ENCODE measurements around the gene OTX1. TPM values are rescaled to one million over a fixed set of nuclear protein-coding genes. Genes with fewer than 3 reads are reported as not detected.

Gene OTX1
- total and polyA plus RNA-seq, 10 of the 15 experiments (the other 5 are each of a cell fraction or from before 2014, with no cell fraction given) = 0.04 to 0.67 (median 0.23) TPM; not detected in 2

- H3K27ac ChIP-seq (ENCODE audit: control insufficient read depth, insufficient read depth) = no peak overlapping the region
- FAIRE-seq (no peak), DNase-seq (ENCODE audit: low read depth, low spot score) (no peak), ATAC-seq (no peak)
- H3K36me3 ChIP-seq (ENCODE audit: control insufficient read depth in 2 of 2, insufficient read depth in 2 of 2, low read length in 1 of 2) = no peaks in the 10 kb centered on the region
- no peaks in the 10 kb centered on the region for H3K79me2 ChIP-seq (ENCODE audit: control insufficient read depth, insufficient read depth, low read length)
- in situ Hi-C loops (cut with MboI) = no loop called here
- H3K4me2 ChIP-seq (ENCODE audit: control insufficient read depth, insufficient read depth) = no peak overlapping the region
- no peak overlapping the region for H2AFZ ChIP-seq (ENCODE audit: control insufficient read depth, low read depth, low read length)
- H3K27me3 ChIP-seq (replicated peaks in 1 of 2; ENCODE audit: control insufficient read depth in 2 of 2, insufficient read depth in 2 of 2, low read length in 1 of 2) = peaks cover 0 to 13% of the 10 kb centered on the region in 2 experiments; a peak in 3 of 4 replicates
- H3K9ac ChIP-seq (ENCODE audit: control insufficient read depth, insufficient read depth, low read length) = no peak overlapping the region
- BruUV-seq (replicated peaks) = no TSS peak
- 97% methylated on average over 32 of the region's 36 CpGs for WGBS (ENCODE audit: insufficient coverage, insufficient replicate concordance, low lambda C conversion rate, missing lambda C conversion rate)
- RAD21 ChIA-PET (ENCODE audit: unreplicated experiment) = interaction anchor here (0.5 kb wide), 1 partner anchor 25 kb away, joined by 6 read pairs; no protein-coding TSS in a partner anchor
- POLR2A ChIA-PET = interaction anchor here (0.6 to 1.0 kb wide), 5 partner anchors 35 to 787 kb away, joined by 3 to 7 read pairs (median 3); no protein-coding TSS in a partner anchor
- H4K20me1 ChIP-seq (ENCODE audit: control insufficient read depth, insufficient read depth) = no peaks in the 10 kb centered on the region
- H3K4me1 ChIP-seq (ENCODE audit: control insufficient read depth, insufficient read depth, low read length) = peaks cover 8% of the 10 kb centered on the region
- no peaks in the 10 kb centered on the region; the same call in 2 of the 3 replicates for H3K9me3 ChIP-seq (replicated peaks; ENCODE audit: control insufficient read depth, insufficient read depth, low read length)
- intact Hi-C loops (cut with micrococcal nuclease; ENCODE audit: unreplicated experiment) = no loop called here
- no peak overlapping the region for H3K4me3 ChIP-seq
- CTCF ChIA-PET = interaction anchor here (1.1 kb wide), 1 partner anchor 13 kb away, joined by 3 read pairs; no protein-coding TSS in a partner anchor
- SMC1A ChIA-PET (ENCODE audit: uncharacterized antibody, unreplicated experiment) = interaction anchor here (0.7 kb wide), 1 partner anchor 153 kb away, joined by 5 read pairs; no protein-coding TSS in a partner anchor
- no peak for TF ChIP-seq FOXK2 (IDR thresholded peaks at IDR 0.05)
- no peak for TF ChIP-seq YBX1 (IDR thresholded peaks at IDR 0.05)
- no peak for TF ChIP-seq ZBTB4 (CRISPR knock-in tag; IDR thresholded peaks at IDR 0.05)
- TF ChIP-seq HSF1 (IDR thresholded peaks at IDR 0.05; ENCODE audit: low read depth, low read length) = no peak
- TF ChIP-seq, protein P1, sequence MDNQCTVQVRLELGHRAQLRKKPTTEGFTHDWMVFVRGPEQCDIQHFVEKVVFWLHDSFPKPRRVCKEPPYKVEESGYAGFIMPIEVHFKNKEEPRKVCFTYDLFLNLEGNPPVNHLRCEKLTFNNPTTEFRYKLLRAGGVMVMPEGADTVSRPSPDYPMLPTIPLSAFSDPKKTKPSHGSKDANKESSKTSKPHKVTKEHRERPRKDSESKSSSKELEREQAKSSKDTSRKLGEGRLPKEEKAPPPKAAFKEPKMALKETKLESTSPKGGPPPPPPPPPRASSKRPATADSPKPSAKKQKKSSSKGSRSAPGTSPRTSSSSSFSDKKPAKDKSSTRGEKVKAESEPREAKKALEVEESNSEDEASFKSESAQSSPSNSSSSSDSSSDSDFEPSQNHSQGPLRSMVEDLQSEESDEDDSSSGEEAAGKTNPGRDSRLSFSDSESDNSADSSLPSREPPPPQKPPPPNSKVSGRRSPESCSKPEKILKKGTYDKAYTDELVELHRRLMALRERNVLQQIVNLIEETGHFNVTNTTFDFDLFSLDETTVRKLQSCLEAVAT (IDR thresholded peaks at IDR 0.05) = no peak
- no peak for TF ChIP-seq RBBP5 (conservative IDR thresholded peaks at IDR 0.05)
- TF ChIP-seq WRNIP1 (IDR thresholded peaks at IDR 0.05; ENCODE audit: borderline replicate concordance, low read depth, low read length) = no peak
- TF ChIP-seq, protein P2, sequence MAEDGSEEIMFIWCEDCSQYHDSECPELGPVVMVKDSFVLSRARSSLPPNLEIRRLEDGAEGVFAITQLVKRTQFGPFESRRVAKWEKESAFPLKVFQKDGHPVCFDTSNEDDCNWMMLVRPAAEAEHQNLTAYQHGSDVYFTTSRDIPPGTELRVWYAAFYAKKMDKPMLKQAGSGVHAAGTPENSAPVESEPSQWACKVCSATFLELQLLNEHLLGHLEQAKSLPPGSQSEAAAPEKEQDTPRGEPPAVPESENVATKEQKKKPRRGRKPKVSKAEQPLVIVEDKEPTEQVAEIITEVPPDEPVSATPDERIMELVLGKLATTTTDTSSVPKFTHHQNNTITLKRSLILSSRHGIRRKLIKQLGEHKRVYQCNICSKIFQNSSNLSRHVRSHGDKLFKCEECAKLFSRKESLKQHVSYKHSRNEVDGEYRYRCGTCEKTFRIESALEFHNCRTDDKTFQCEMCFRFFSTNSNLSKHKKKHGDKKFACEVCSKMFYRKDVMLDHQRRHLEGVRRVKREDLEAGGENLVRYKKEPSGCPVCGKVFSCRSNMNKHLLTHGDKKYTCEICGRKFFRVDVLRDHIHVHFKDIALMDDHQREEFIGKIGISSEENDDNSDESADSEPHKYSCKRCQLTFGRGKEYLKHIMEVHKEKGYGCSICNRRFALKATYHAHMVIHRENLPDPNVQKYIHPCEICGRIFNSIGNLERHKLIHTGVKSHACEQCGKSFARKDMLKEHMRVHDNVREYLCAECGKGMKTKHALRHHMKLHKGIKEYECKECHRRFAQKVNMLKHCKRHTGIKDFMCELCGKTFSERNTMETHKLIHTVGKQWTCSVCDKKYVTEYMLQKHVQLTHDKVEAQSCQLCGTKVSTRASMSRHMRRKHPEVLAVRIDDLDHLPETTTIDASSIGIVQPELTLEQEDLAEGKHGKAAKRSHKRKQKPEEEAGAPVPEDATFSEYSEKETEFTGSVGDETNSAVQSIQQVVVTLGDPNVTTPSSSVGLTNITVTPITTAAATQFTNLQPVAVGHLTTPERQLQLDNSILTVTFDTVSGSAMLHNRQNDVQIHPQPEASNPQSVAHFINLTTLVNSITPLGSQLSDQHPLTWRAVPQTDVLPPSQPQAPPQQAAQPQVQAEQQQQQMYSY (CRISPR knock-in tag; IDR thresholded peaks at IDR 0.05) = no peak
- TF ChIP-seq NR2F1 (conservative IDR thresholded peaks at IDR 0.05) = no peak
- no peak for TF ChIP-seq HDAC2 (IDR thresholded peaks at IDR 0.05)
- TF ChIP-seq SMC3 (IDR thresholded peaks at IDR 0.05; ENCODE audit: borderline replicate concordance, low read length) = no peak
- no peak for TF ChIP-seq NFXL1 (IDR thresholded peaks at IDR 0.05; ENCODE audit: borderline replicate concordance)
- TF ChIP-seq ESRRA (IDR thresholded peaks at IDR 0.05; ENCODE audit: low read length) = no peak
These were observed 6.0 kb upstream of the OTX1 start for GRCh38 chr2:63044362-63045327.
